Measurements from ENCODE around the gene PTPRE.

DNA sequence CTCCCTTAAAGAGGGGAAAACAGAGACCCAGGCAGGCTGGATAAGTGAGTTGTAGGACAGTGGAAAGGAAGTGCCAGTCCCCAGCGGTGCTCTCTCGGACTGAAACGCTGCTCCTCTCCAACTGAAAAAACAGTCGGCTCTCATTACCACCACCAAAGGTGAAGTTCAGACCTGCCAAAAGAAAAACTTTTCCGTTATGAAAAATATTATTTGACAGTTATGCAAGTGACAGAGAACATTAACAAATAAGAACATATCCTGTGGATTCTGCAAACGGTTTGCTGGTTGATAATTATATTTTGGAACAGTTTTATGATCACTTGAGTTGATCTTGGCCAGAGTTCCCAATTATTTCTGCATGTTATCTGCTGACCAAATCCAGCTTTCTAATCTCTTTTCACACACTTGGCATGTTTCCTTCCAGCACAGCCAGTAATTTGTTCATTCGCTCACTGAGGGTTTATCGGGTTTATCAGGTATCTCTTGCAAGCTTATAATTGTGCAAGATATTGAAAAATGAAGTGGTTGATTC lies 82.6 kb downstream of the PTPRE start:
- TF ChIP-seq, protein P1, sequence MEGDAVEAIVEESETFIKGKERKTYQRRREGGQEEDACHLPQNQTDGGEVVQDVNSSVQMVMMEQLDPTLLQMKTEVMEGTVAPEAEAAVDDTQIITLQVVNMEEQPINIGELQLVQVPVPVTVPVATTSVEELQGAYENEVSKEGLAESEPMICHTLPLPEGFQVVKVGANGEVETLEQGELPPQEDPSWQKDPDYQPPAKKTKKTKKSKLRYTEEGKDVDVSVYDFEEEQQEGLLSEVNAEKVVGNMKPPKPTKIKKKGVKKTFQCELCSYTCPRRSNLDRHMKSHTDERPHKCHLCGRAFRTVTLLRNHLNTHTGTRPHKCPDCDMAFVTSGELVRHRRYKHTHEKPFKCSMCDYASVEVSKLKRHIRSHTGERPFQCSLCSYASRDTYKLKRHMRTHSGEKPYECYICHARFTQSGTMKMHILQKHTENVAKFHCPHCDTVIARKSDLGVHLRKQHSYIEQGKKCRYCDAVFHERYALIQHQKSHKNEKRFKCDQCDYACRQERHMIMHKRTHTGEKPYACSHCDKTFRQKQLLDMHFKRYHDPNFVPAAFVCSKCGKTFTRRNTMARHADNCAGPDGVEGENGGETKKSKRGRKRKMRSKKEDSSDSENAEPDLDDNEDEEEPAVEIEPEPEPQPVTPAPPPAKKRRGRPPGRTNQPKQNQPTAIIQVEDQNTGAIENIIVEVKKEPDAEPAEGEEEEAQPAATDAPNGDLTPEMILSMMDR (IDR thresholded peaks at IDR 0.05) = no peak
- no peak for TF ChIP-seq POLR2A (IDR thresholded peaks at IDR 0.05)
